CD14-positive monocyte (primary cell): ENCODE results near the gene PAPPA. TPM values are rescaled to one million over a fixed set of nuclear protein-coding genes. Genes with fewer than 3 reads are reported as not detected.

Source experiments
- DNase-seq, 3 donors: peaks; one replicate each; pipeline ENCODE4 v3.0.0-alpha.2; 2011 to 2022
- H2AFZ ChIP-seq: 2 replicates; pipeline ENCODE4 v1.6.0; 2012; ENCODE audit warnings: mild to moderate bottlenecking, low read depth, low read length, inconsistent platforms; ENCODE audit not compliant: insufficient read depth, poor library complexity, severe bottlenecking
- H3K27ac ChIP-seq, 2 donors: 1 replicate in 1 of 2; 2 replicates in 1 of 2; pipeline ENCODE4 v1.5.1; 2012 to 2013; ENCODE audit warnings: low read length in 2 of 2, control low read depth in 1 of 2, inconsistent platforms in 1 of 2, low read depth in 1 of 2, mild to moderate bottlenecking in 1 of 2
- H3K27me3 ChIP-seq, 2 donors: one replicate each; pipeline versions ENCODE4 v1.6.0 to v1.6.1; 2011 to 2013; ENCODE audit warnings: low read length in 2 of 2; ENCODE audit not compliant: control insufficient read depth in 2 of 2, insufficient read depth in 2 of 2
- H3K36me3 ChIP-seq, 2 donors: replicated peaks in 1 of 2; 1 replicate in 1 of 2; 2 replicates in 1 of 2; pipeline versions ENCODE4 v1.5.1 to v1.6.1; 2012 to 2013; ENCODE audit warnings: low read length in 2 of 2, control low read depth in 1 of 2, inconsistent platforms in 1 of 2, mild to moderate bottlenecking in 1 of 2; ENCODE audit not compliant: insufficient read depth in 2 of 2, control insufficient read depth in 1 of 2
- H3K4me1 ChIP-seq, 2 donors: 1 replicate in 1 of 2; 2 replicates in 1 of 2; pipeline versions ENCODE4 v1.5.1 to v1.6.1; 2012 to 2013; ENCODE audit warnings: low read length in 2 of 2, control low read depth in 1 of 2, inconsistent platforms in 1 of 2, mild to moderate bottlenecking in 1 of 2, moderate library complexity in 1 of 2; ENCODE audit not compliant: insufficient read depth in 2 of 2, control insufficient read depth in 1 of 2
- H3K4me2 ChIP-seq: replicated peaks from 2 replicates; pipeline ENCODE3; 2012; ENCODE audit warnings: low read length, moderate library complexity, mild to moderate bottlenecking; ENCODE audit not compliant: poor library complexity, severe bottlenecking; ENCODE audit errors: extremely low read depth
- H3K4me3 ChIP-seq, 3 experiments: fragments of 200-600 bp in 1 of 3; sonication (generic) in 1 of 3; replicated peaks in 1 of 3; 1 replicate in 2 of 3; 2 replicates in 1 of 3; pipeline ENCODE4 v1.5.1; 2011 to 2013; ENCODE audit warnings: low read length in 3 of 3, mild to moderate bottlenecking in 3 of 3, control low read depth in 2 of 3, low read depth in 2 of 3, inconsistent platforms in 1 of 3, moderate library complexity in 1 of 3
- H3K79me2 ChIP-seq: 2 replicates; pipeline ENCODE4 v1.6.0; 2012; ENCODE audit warnings: mild to moderate bottlenecking, control low read depth, inconsistent platforms, low read length, moderate library complexity; ENCODE audit not compliant: insufficient read depth
- H3K9ac ChIP-seq: 2 replicates; pipeline ENCODE4 v1.6.0; 2017; ENCODE audit warnings: low read length, mild to moderate bottlenecking; ENCODE audit not compliant: insufficient read depth, poor library complexity, severe bottlenecking
- H3K9me3 ChIP-seq, 2 donors: replicated peaks in 1 of 2; 1 replicate in 1 of 2; 2 replicates in 1 of 2; pipeline versions ENCODE4 v1.5.1 to v1.6.1; 2012 to 2013; ENCODE audit warnings: low read length in 2 of 2, control low read depth in 1 of 2; ENCODE audit not compliant: control insufficient read depth in 1 of 2, insufficient read depth in 1 of 2
- H4K20me1 ChIP-seq: 2 replicates; pipeline ENCODE4 v1.6.0; 2012; ENCODE audit warnings: mild to moderate bottlenecking, low read length, control low read depth, moderate library complexity; ENCODE audit not compliant: insufficient read depth
- H3K27ac Mint-ChIP-seq, 7 donors: one replicate each; pipeline ENCODE4 v1.8.0; 2020; ENCODE audit warnings: mild to moderate bottlenecking in 7 of 7, mixed read lengths in 7 of 7, moderate library complexity in 6 of 7, inconsistent platforms in 2 of 7
- H3K27me3 Mint-ChIP-seq, 3 donors: one replicate each; pipeline ENCODE4 v1.8.0; 2021 to 2022; ENCODE audit warnings: low read depth in 3 of 3, mild to moderate bottlenecking in 3 of 3, mixed read lengths in 3 of 3, moderate library complexity in 3 of 3, inconsistent platforms in 1 of 3
- H3K36me3 Mint-ChIP-seq, 2 donors: one replicate each; pipeline ENCODE4 v1.8.0; 2020; ENCODE audit warnings: mixed read lengths in 2 of 2, inconsistent platforms in 1 of 2, mild to moderate bottlenecking in 1 of 2
- H3K4me1 Mint-ChIP-seq: one replicate; pipeline ENCODE4 v1.8.0; 2020; ENCODE audit warnings: mild to moderate bottlenecking, mixed read lengths
- H3K4me3 Mint-ChIP-seq, 2 donors: one replicate each; pipeline ENCODE4 v1.8.0; 2020; ENCODE audit warnings: mild to moderate bottlenecking in 2 of 2, mixed read lengths in 2 of 2, moderate library complexity in 1 of 2
- H3K9me3 Mint-ChIP-seq, 7 donors: one replicate each; pipeline ENCODE4 v1.8.0; 2020 to 2022; ENCODE audit warnings: mixed read lengths in 7 of 7, mild to moderate bottlenecking in 6 of 7, moderate library complexity in 6 of 7, inconsistent platforms in 2 of 7
- WGBS: methylation state at CpG from one replicate; pipeline ENCODE4 v1.1.5; 2013; ENCODE audit warnings: missing lambda C conversion rate; ENCODE audit not compliant: insufficient coverage; 5-methylcytosine and 5-hydroxymethylcytosine counted together
- intact Hi-C, 2 donors: fragments of 100-400 bp; cut with micrococcal nuclease; formaldehyde crosslinking; loops; one replicate each; pipeline versions ENCODE4 v1.15.0 to v1.15.1; 2023
- polyA plus RNA-seq, 3 donors: library from polyadenylated mRNA; depleted of rRNA in 1 of 3; unstranded in 2 of 3; stranded (reverse) in 1 of 3; fragments of 300-500 nt in 2 of 3; fragments of >200 nt in 1 of 3; fragmentation: Illumina TruSeq in 2 of 3; gene quantifications; 1 replicate in 2 of 3; 2 replicates in 1 of 3; pipeline ENCODE4 v1.2.3, GENCODE V29; 2012 to 2021
- TF ChIP-seq, protein P1 (sequence below): fragments of 200-600 bp; IDR thresholded peaks from one replicate; pipeline ENCODE4 v1.8.0; 2022; ENCODE audit warnings: antibody characterized with exemption, mild to moderate bottlenecking

Gene PAPPA
- polyA plus RNA-seq, 3 donors, result not detected

DNA sequence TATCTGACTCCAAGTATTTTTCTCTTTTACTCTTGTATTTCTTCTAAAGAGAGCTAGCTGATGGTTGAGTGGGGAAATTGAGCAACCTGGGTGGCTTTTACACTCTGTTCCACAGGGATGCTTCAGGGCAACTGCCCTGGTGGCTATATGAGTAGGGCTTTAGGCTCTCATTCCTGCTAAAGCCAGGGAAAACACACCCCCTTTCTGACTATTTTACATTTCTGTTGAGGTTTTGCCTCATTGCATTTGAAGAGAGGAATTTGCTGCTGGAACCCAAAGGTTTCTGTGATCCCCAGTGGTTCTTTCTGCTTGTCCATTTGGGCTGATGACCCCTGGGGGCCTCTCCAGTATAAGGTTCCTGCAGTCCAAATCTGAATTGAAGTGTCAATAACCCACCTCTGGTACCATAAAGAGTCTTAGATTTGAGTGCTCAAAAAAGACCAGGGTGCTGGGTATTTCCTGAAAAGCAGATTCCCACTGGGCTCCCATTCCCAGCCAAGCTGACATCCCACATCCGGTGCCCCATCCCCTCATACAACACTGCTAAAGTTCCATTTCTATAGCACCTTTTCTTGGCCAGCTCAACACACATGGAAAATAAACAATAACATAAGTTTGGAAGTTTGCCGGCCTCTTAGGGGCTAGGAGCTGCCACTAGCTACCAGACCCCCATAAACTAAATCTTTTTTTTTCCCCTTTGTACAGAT, 59.5 kb downstream of the PAPPA start:
- H3K4me2 ChIP-seq, result no peak overlapping the region
- TF ChIP-seq, protein P1, sequence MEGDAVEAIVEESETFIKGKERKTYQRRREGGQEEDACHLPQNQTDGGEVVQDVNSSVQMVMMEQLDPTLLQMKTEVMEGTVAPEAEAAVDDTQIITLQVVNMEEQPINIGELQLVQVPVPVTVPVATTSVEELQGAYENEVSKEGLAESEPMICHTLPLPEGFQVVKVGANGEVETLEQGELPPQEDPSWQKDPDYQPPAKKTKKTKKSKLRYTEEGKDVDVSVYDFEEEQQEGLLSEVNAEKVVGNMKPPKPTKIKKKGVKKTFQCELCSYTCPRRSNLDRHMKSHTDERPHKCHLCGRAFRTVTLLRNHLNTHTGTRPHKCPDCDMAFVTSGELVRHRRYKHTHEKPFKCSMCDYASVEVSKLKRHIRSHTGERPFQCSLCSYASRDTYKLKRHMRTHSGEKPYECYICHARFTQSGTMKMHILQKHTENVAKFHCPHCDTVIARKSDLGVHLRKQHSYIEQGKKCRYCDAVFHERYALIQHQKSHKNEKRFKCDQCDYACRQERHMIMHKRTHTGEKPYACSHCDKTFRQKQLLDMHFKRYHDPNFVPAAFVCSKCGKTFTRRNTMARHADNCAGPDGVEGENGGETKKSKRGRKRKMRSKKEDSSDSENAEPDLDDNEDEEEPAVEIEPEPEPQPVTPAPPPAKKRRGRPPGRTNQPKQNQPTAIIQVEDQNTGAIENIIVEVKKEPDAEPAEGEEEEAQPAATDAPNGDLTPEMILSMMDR, result no peak
- no peak overlapping the region for H3K4me3 Mint-ChIP-seq
- H3K4me1 Mint-ChIP-seq, result no peaks in the 10 kb centered on the region
- H3K27me3 Mint-ChIP-seq, result peaks cover 0 to 2% (median 1%) of the 10 kb centered on the region in 3 donors
- intact Hi-C loops, result no loop called here
- no peak overlapping the region for H2AFZ ChIP-seq
- no peaks in the 10 kb centered on the region for H3K4me1 ChIP-seq
- DNase-seq, result no peak
- no peaks in the 10 kb centered on the region for H3K79me2 ChIP-seq
- H3K36me3 ChIP-seq, result no peaks in the 10 kb centered on the region
- H3K27ac Mint-ChIP-seq, result no peak overlapping the region
- H3K4me3 ChIP-seq, result no peak overlapping the region
- no peaks in the 10 kb centered on the region for H4K20me1 ChIP-seq
- no peak overlapping the region for H3K9ac ChIP-seq
- H3K36me3 Mint-ChIP-seq, result no peaks in the 10 kb centered on the region
- whole genome bisulfite sequencing, result 50% methylated on average over 1 of the region's 2 CpGs
- H3K27me3 ChIP-seq, result no peaks in the 10 kb centered on the region
- peaks cover 0 to 11% (median 0%) of the 10 kb centered on the region in 7 donors for H3K9me3 Mint-ChIP-seq
- H3K9me3 ChIP-seq, result no peaks in the 10 kb centered on the region
- no peak overlapping the region for H3K27ac ChIP-seq

DNA sequence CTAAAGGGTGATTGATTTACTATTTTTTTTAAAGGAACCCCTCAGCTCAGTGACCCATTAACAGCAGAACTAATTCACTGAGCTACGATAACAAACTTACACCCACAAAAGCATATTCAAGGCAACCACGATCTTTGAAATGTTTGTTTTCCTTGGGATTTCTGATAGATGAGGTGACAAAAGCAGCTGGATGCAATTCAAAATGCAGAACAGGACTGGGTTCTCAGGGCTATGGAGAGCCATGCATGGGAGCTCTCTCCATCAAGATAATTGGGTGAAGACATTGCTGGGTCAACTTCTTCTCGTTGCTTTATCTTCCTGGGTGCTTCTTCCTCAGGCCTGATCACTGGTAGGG, 60.1 kb downstream of the PAPPA start:
- Histone ChIP-seq H3K9me3 (no peaks in the 10 kb centered on the region), H3K4me3 (no peak overlapping the region), H3K79me2 (no peaks in the 10 kb centered on the region), H3K27me3 (no peaks in the 10 kb centered on the region), H3K36me3 (no peaks in the 10 kb centered on the region), H3K4me2 (no peak overlapping the region), H3K27ac (no peak overlapping the region), H3K9ac (no peak overlapping the region), H3K4me1 (no peaks in the 10 kb centered on the region), H4K20me1 (no peaks in the 10 kb centered on the region), H2AFZ (no peak overlapping the region)
- TF ChIP-seq, protein P1, result no peak
- DNase-seq, result no peak
- peaks cover 0 to 11% (median 0%) of the 10 kb centered on the region in 7 donors for H3K9me3 Mint-ChIP-seq
- peaks cover 0 to 2% (median 1%) of the 10 kb centered on the region in 3 donors for H3K27me3 Mint-ChIP-seq
- no peak overlapping the region for H3K27ac Mint-ChIP-seq
- intact Hi-C loops, result no loop called here
- no CpG with 5 or more reads among the region's 3 CpGs for WGBS
- no peaks in the 10 kb centered on the region for H3K4me1 Mint-ChIP-seq
- H3K36me3 Mint-ChIP-seq, result no peaks in the 10 kb centered on the region
- H3K4me3 Mint-ChIP-seq, result no peak overlapping the region
